Prostate gland (tissue), 2 donors: Measurements from ENCODE around the gene SNX13.

Experiments used
- POLR2A ChIP-seq: fragments of 450-650 bp; IDR thresholded peaks from one replicate; pipeline ENCODE4 v1.6.1; 2016; ENCODE audit warnings: antibody characterized with exemption, mild to moderate bottlenecking
- POLR2AphosphoS5 ChIP-seq: sonication (generic); formaldehyde crosslinking; IDR thresholded peaks from one replicate; pipeline ENCODE4 v1.6.1; 2017; ENCODE audit warnings: antibody characterized with exemption
- TF ChIP-seq, protein P1 (sequence below), 4 experiments: fragments of 200-600 bp in 2 of 4; fragments of 450-650 bp in 2 of 4; sonication (generic) in 2 of 4; IDR thresholded peaks; 1 replicate in 3 of 4; 2 replicates in 1 of 4; pipeline ENCODE4 v1.5.1; 2016 to 2019; ENCODE audit warnings: antibody characterized with exemption in 4 of 4, mild to moderate bottlenecking in 2 of 4, moderate library complexity in 2 of 4

DNA sequence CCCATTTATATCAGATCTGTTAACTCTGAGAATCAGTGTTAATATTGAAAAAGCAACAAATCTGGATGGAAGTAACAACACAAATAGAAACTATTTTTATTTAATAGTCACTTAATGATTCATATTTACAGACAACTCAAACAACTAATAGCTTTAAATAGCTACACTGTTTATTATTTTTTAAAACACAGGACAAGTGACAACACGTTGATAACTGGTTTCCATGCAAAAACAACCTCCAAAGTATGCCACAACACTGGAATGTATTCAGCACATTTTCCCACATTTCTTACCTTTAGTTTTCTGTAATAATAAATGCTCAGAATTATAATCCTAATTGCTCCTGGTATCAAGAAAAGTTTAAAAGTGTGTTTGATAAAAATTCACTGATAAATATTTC lies 4.0 kb downstream of the SNX13 start:
- TF ChIP-seq, protein P1, sequence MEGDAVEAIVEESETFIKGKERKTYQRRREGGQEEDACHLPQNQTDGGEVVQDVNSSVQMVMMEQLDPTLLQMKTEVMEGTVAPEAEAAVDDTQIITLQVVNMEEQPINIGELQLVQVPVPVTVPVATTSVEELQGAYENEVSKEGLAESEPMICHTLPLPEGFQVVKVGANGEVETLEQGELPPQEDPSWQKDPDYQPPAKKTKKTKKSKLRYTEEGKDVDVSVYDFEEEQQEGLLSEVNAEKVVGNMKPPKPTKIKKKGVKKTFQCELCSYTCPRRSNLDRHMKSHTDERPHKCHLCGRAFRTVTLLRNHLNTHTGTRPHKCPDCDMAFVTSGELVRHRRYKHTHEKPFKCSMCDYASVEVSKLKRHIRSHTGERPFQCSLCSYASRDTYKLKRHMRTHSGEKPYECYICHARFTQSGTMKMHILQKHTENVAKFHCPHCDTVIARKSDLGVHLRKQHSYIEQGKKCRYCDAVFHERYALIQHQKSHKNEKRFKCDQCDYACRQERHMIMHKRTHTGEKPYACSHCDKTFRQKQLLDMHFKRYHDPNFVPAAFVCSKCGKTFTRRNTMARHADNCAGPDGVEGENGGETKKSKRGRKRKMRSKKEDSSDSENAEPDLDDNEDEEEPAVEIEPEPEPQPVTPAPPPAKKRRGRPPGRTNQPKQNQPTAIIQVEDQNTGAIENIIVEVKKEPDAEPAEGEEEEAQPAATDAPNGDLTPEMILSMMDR (IDR thresholded peaks at IDR 0.05): no peak
- TF ChIP-seq POLR2AphosphoS5: no peak
- no peak for TF ChIP-seq POLR2A
